Measurements from ENCODE around the gene PITPNM1.

- no peak for TF ChIP-seq EZH2 (IDR thresholded peaks at IDR 0.05; ENCODE audit: insufficient read depth, low read length)
- no peak for TF ChIP-seq CTCF (IDR thresholded peaks at IDR 0.05; ENCODE audit: insufficient read depth, low read depth, low read length)
These were observed 14.6 kb upstream of the PITPNM1 start for GRCh38 chr11:67519726-67520125.

Measured in astrocyte (in vitro differentiated cells and primary cell).